Smooth muscle cell (in vitro differentiated cells): ENCODE results near the gene FAM227B. TPM values are rescaled to one million over a fixed set of nuclear protein-coding genes. Genes with fewer than 3 reads are reported as not detected.
"Not testable (repeated sequence)": the region's sequence is repeated elsewhere in the genome, so short reads cannot be mapped to it uniquely, and the experiment has no call there.

Source experiments
- DNase-seq: peaks from one replicate; lab custom pipeline; 2025; ENCODE audit not compliant: unreplicated experiment; lab: John Stamatoyannopoulos, UW
- H2AFZ ChIP-seq: fragments of 200-600 bp; sonication (generic); 2 replicates; pipeline ENCODE4 v1.6.0; 2016; ENCODE audit warnings: antibody characterized with exemption, low read depth, mild to moderate bottlenecking
- H3F3A ChIP-seq: fragments of 200-600 bp; sonication (generic); 2 replicates; pipeline ENCODE4 v1.6.0; 2017; ENCODE audit warnings: antibody characterized with exemption, low read depth
- H3K27ac ChIP-seq: fragments of 200-600 bp; sonication (generic); 2 replicates; pipeline ENCODE4 v1.5.1; 2016; ENCODE audit warnings: low read depth, mild to moderate bottlenecking
- H3K27me3 ChIP-seq: fragments of 200-600 bp; sonication (generic); 2 replicates; pipeline ENCODE4 v1.6.1; 2016; ENCODE audit warnings: low read depth, mild to moderate bottlenecking
- H3K36me3 ChIP-seq: fragments of 200-600 bp; sonication (generic); 2 replicates; pipeline ENCODE4 v1.5.1; 2016; ENCODE audit warnings: low read depth
- H3K4me1 ChIP-seq: fragments of 200-600 bp; sonication (generic); 2 replicates; pipeline ENCODE4 v1.5.1; 2016; ENCODE audit warnings: low read depth
- H3K4me2 ChIP-seq: fragments of 200-600 bp; sonication (generic); 2 replicates; pipeline ENCODE4 v1.6.0; 2016; ENCODE audit warnings: mild to moderate bottlenecking
- H3K4me3 ChIP-seq: fragments of 200-600 bp; sonication (generic); 2 replicates; pipeline ENCODE4 v1.5.1; 2016; ENCODE audit warnings: mild to moderate bottlenecking
- H3K79me2 ChIP-seq: fragments of 200-600 bp; sonication (generic); 2 replicates; pipeline ENCODE4 v1.6.0; 2016; ENCODE audit warnings: low read depth, mild to moderate bottlenecking
- H3K9ac ChIP-seq: fragments of 200-600 bp; sonication (generic); 2 replicates; pipeline ENCODE4 v1.6.0; 2016; ENCODE audit warnings: low read depth
- H3K9me3 ChIP-seq: fragments of 200-600 bp; sonication (generic); replicated peaks from 2 replicates; pipeline ENCODE4 v1.5.1; 2016; ENCODE audit warnings: low read depth
- H4K20me1 ChIP-seq: fragments of 200-600 bp; sonication (generic); 2 replicates; pipeline ENCODE4 v1.6.0; 2016; ENCODE audit warnings: low read depth
- CTCF ChIP-seq: fragments of 200-600 bp; sonication (generic); IDR thresholded peaks from 2 replicates; pipeline ENCODE4 v1.5.1; 2017; ENCODE audit warnings: borderline replicate concordance, mild to moderate bottlenecking, antibody characterized with exemption; ENCODE audit not compliant: insufficient read depth, poor library complexity, severe bottlenecking
- WGBS: methylation state at CpG from one replicate; pipeline ENCODE4 v1.1.7; 2016; ENCODE audit warnings: low lambda C conversion rate; 5-methylcytosine and 5-hydroxymethylcytosine counted together
- polyA plus RNA-seq: library from polyadenylated mRNA; unstranded; fragments of >200 nt; fragmentation: Nextera tagmentation; extraction: Ambion mirVana; gene quantifications from 2 replicates; pipeline ENCODE4 v1.2.1, GENCODE V29; 2016
- total RNA-seq: library from RNA; depleted of rRNA; stranded (reverse); fragments of >200 nt; gene quantifications from 2 replicates; pipeline ENCODE4 v1.2.3, GENCODE V29; 2014

FAM227B gene
- total and polyA plus RNA-seq, 2 experiments from 2014 or later: 7.5 to 9.7 TPM

- no peak for DNase-seq
- no peak overlapping the region for H3K4me3 ChIP-seq
- no peak overlapping the region for H2AFZ ChIP-seq
- H3K9me3 ChIP-seq: peaks cover 13% of the 10 kb centered on the region
- H3K4me1 ChIP-seq: no peaks in the 10 kb centered on the region
- no peak for TF ChIP-seq CTCF
- H3K36me3 ChIP-seq: no peaks in the 10 kb centered on the region
- no peaks in the 10 kb centered on the region for H3K79me2 ChIP-seq
- H3K27ac ChIP-seq: no peak overlapping the region
- no peaks in the 10 kb centered on the region for H4K20me1 ChIP-seq
- H3F3A ChIP-seq: no peaks in the 10 kb centered on the region
- H3K4me2 ChIP-seq: no peak overlapping the region
- no peaks in the 10 kb centered on the region for H3K27me3 ChIP-seq
- H3K9ac ChIP-seq: no peak overlapping the region
These were observed 60.6 kb downstream of the FAM227B start for GRCh38 chr15:49560045-49560444.

GRCh38 chr15:49558929-49559328 is 61.7 kb downstream of the FAM227B start:
- no peaks in the 10 kb centered on the region for H3K4me1 ChIP-seq
- H3F3A ChIP-seq: no peaks in the 10 kb centered on the region
- no peak overlapping the region for H3K9ac ChIP-seq
- no peak for TF ChIP-seq CTCF
- no peak overlapping the region for H3K4me3 ChIP-seq
- no peak overlapping the region for H3K27ac ChIP-seq
- H4K20me1 ChIP-seq: no peaks in the 10 kb centered on the region
- H3K4me2 ChIP-seq: no peak overlapping the region
- H3K27me3 ChIP-seq: no peaks in the 10 kb centered on the region
- WGBS: 94% methylated on average over 2 of the region's 2 CpGs
- H3K36me3 ChIP-seq: no peaks in the 10 kb centered on the region
- no peaks in the 10 kb centered on the region for H3K79me2 ChIP-seq
- peaks cover 7% of the 10 kb centered on the region for H3K9me3 ChIP-seq
- DNase-seq: no peak
- H2AFZ ChIP-seq: no peak overlapping the region

GRCh38 chr15:49556437-49556836 is 64.2 kb downstream of the FAM227B start:
- Histone ChIP-seq H3F3A (no peaks in the 10 kb centered on the region), H4K20me1 (no peaks in the 10 kb centered on the region), H3K9ac (no peak overlapping the region), H3K4me1 (no peaks in the 10 kb centered on the region), H3K9me3 (no peaks in the 10 kb centered on the region), H3K4me2 (no peak overlapping the region), H3K27me3 (no peaks in the 10 kb centered on the region), H2AFZ (no peak overlapping the region), H3K79me2 (no peaks in the 10 kb centered on the region), H3K27ac (no peak overlapping the region), H3K4me3 (no peak overlapping the region), H3K36me3 (no peaks in the 10 kb centered on the region)
- WGBS: 77% methylated on average over 3 of the region's 3 CpGs
- no peak for TF ChIP-seq CTCF
- DNase-seq: no peak

- not testable (repeated sequence) for H3F3A ChIP-seq, H3K79me2 ChIP-seq, H3K27ac ChIP-seq, DNase-seq, H3K4me1 ChIP-seq, H3K36me3 ChIP-seq, H3K9me3 ChIP-seq, H3K27me3 ChIP-seq, H4K20me1 ChIP-seq, H3K9ac ChIP-seq, H3K4me2 ChIP-seq, H3K4me3 ChIP-seq, H2AFZ ChIP-seq
- 93% methylated on average over 16 of the region's 30 CpGs for WGBS
These were observed 70.3 kb downstream of the FAM227B start for GRCh38 chr15:49550342-49550741.
